BJ (cell line): ENCODE measurements around the gene YJU2. TPM values are rescaled to one million over a fixed set of nuclear protein-coding genes. Genes with fewer than 3 reads are reported as not detected.

Source experiments
- CTCF ChIA-PET: fragments of 350-600 bp; formaldehyde crosslinking; extraction: SDS; loops from one replicate; lab custom pipeline; 2021; ENCODE audit warnings: antibody characterized with exemption, inconsistent platforms; lab: Yijun Ruan, JAX
- POLR2A ChIA-PET: fragments of 300-600 bp; sonication (Branson Sonifier 250); formaldehyde crosslinking; extraction: SDS; loops from one replicate; lab custom pipeline; 2021; ENCODE audit warnings: antibody characterized with exemption; lab: Charles Lee
- DNase-seq: peaks from one replicate; pipeline ENCODE4 v3.0.0-alpha.2; 2011; ENCODE audit warnings: low read depth
- H3K27me3 ChIP-seq: 2 replicates; pipeline ENCODE4 v1.6.0; 2011; ENCODE audit warnings: low read length; ENCODE audit not compliant: control insufficient read depth, insufficient read depth
- H3K36me3 ChIP-seq: 2 replicates; pipeline ENCODE4 v1.5.1; 2011; ENCODE audit warnings: low read length; ENCODE audit not compliant: control insufficient read depth, insufficient read depth
- H3K4me3 ChIP-seq: 2 replicates; pipeline ENCODE4 v1.5.1; 2011; ENCODE audit warnings: low read depth, mild to moderate bottlenecking, control low read depth, low read length
- CTCF ChIP-seq: IDR thresholded peaks from 2 replicates; pipeline ENCODE4 v1.5.1; 2011; ENCODE audit warnings: low read depth, mild to moderate bottlenecking, control low read depth, inconsistent platforms, low read length, moderate library complexity; ENCODE audit not compliant: insufficient read depth
- polyA plus RNA-seq: library from polyadenylated mRNA; depleted of rRNA; stranded (reverse); fragments of >200 nt; gene quantifications from 2 replicates; pipeline ENCODE4 v1.2.3, GENCODE V29; 2011

Gene YJU2
- polyA plus RNA-seq, 1 experiment = 14.5 TPM

GRCh38 chr19:4277191-4277696 lies 30.4 kb downstream of the YJU2 start:
- H3K27me3 ChIP-seq = peaks cover 24% of the 10 kb centered on the region
- no peaks in the 10 kb centered on the region for H3K36me3 ChIP-seq
- H3K4me3 ChIP-seq = no peak overlapping the region
- DNase-seq = no peak
- ChIA-PET CTCF (interaction anchor here (0.6 to 2.7 kb wide), 4 partner anchors 10 to 245 kb away, joined by 3 to 29 read pairs (median 3); no protein-coding TSS in a partner anchor), POLR2A (no interaction called here)
- TF ChIP-seq CTCF = no peak

GRCh38 chr19:4278010-4278409 lies 31.1 kb downstream of the YJU2 start:
- POLR2A ChIA-PET = no interaction called here

GRCh38 chr19:4278419-4279266 lies 31.8 kb downstream of the YJU2 start, which contains the start of gene SHD:
Gene SHD (plus strand): TSS chr19:4279266. CDS start chr19:4280064, 798 bp downstream.
- Histone ChIP-seq H3K4me3 (no peak within 1 kb of the TSS; the same call in 1 of the 2 replicates), H3K27me3 (peaks cover 24% of the 10 kb centered on the region), H3K36me3 (no peaks in the 10 kb centered on the region)
- no peak for DNase-seq
- no peak for TF ChIP-seq CTCF
- POLR2A ChIA-PET = interaction anchor here (0.7 kb wide), 1 partner anchor 310 kb away, joined by 12 read pairs; no protein-coding TSS in a partner anchor
- CTCF ChIA-PET = interaction anchor here (1.3 to 2.7 kb wide), 4 partner anchors 10 to 122 kb away, joined by 3 to 29 read pairs (median 4); no protein-coding TSS in a partner anchor

More at GRCh38 chr19:4278010-4278409, 31.1 kb downstream of the YJU2 start:
- CTCF ChIA-PET = interaction anchor here (1.3 to 2.7 kb wide), 4 partner anchors 11 to 123 kb away, joined by 3 to 29 read pairs (median 4); no protein-coding TSS in a partner anchor
- no peak for DNase-seq
- no peaks in the 10 kb centered on the region for H3K36me3 ChIP-seq
- no peak for TF ChIP-seq CTCF
- no peak overlapping the region for H3K4me3 ChIP-seq
- peaks cover 24% of the 10 kb centered on the region for H3K27me3 ChIP-seq

- POLR2A ChIA-PET = interaction anchor here (0.7 kb wide), 1 partner anchor 311 kb away, joined by 12 read pairs; no protein-coding TSS in a partner anchor
- no peak overlapping the region; the same call in 1 of the 2 replicates for H3K4me3 ChIP-seq
- peaks cover 24% of the 10 kb centered on the region for H3K27me3 ChIP-seq
- CTCF ChIA-PET = interaction anchor here (1.2 kb wide), 1 partner anchor 73 kb away, joined by 4 read pairs; no protein-coding TSS in a partner anchor
- no peak for TF ChIP-seq CTCF
- DNase-seq = no peak
- no peaks in the 10 kb centered on the region for H3K36me3 ChIP-seq
Measured at GRCh38 chr19:4279267-4279529, 32.3 kb downstream of the YJU2 start.
